OCI-LY1 (cell line): Measurements from ENCODE around the gene ARHGAP6.

Experiments
- H2AFZ ChIP-seq: fragments of 200-600 bp; sonication (generic), shearing (Covaris generic); 2 replicates; pipeline ENCODE4 v1.6.0; 2014; ENCODE audit warnings: antibody characterized with exemption, mild to moderate bottlenecking, low read length
- H3F3A ChIP-seq: fragments of 200-600 bp; sonication (generic), shearing (Covaris generic); 2 replicates; pipeline ENCODE4 v1.6.0; 2014; ENCODE audit warnings: mild to moderate bottlenecking, antibody characterized with exemption, low read length, moderate library complexity; ENCODE audit not compliant: insufficient read depth
- H3K27ac ChIP-seq: fragments of 200-600 bp; sonication (generic); 2 replicates; pipeline ENCODE4 v1.5.1; 2014; ENCODE audit warnings: low read length, mixed run types, mild to moderate bottlenecking, low read depth; ENCODE audit not compliant: poor library complexity, severe bottlenecking
- H3K27me3 ChIP-seq: fragments of 200-600 bp; sonication (generic); 2 replicates; pipeline ENCODE4 v1.6.0; 2014; ENCODE audit warnings: antibody characterized with exemption, mild to moderate bottlenecking, low read length, moderate library complexity; ENCODE audit not compliant: insufficient read depth
- H3K36me3 ChIP-seq: fragments of 200-600 bp; sonication (generic); 2 replicates; pipeline ENCODE4 v1.6.1; 2014; ENCODE audit warnings: mild to moderate bottlenecking, antibody characterized with exemption, low read length, moderate library complexity, mixed read lengths; ENCODE audit not compliant: insufficient read depth
- H3K4me1 ChIP-seq: fragments of 200-600 bp; sonication (generic); 2 replicates; pipeline ENCODE4 v1.5.1; 2014; ENCODE audit warnings: mild to moderate bottlenecking, low read length, moderate library complexity; ENCODE audit not compliant: insufficient read depth, severe bottlenecking
- H3K4me2 ChIP-seq: fragments of 200-600 bp; sonication (generic), shearing (Covaris generic); 2 replicates; pipeline ENCODE4 v1.6.1; 2014; ENCODE audit warnings: low read length
- H3K4me3 ChIP-seq: fragments of 200-600 bp; sonication (generic); 2 replicates; pipeline ENCODE4 v1.5.1; 2014; ENCODE audit warnings: low read length, low read depth, mild to moderate bottlenecking, mixed read lengths; ENCODE audit not compliant: poor library complexity, severe bottlenecking
- H3K79me2 ChIP-seq: fragments of 200-600 bp; shearing (Covaris generic); 2 replicates; pipeline ENCODE4 v1.6.1; 2016; ENCODE audit warnings: mixed run types, low read length, mixed read lengths; ENCODE audit not compliant: insufficient read depth
- H3K9ac ChIP-seq: fragments of 200-600 bp; sonication (generic), shearing (Covaris generic); 2 replicates; pipeline ENCODE4 v1.6.1; 2014; ENCODE audit warnings: mild to moderate bottlenecking, low read length, mixed read lengths
- H3K9me2 ChIP-seq: fragments of 200-600 bp; sonication (generic), shearing (Covaris generic); 2 replicates; pipeline ENCODE4 v1.6.1; 2014; ENCODE audit warnings: low read depth, mild to moderate bottlenecking, low read length, mixed read lengths
- H3K9me3 ChIP-seq: fragments of 200-600 bp; shearing (Covaris generic); 2 replicates; pipeline ENCODE4 v1.6.1; 2014; ENCODE audit warnings: low read length, mixed read lengths
- H4K20me1 ChIP-seq: fragments of 200-600 bp; sonication (generic), shearing (Covaris generic); 2 replicates; pipeline ENCODE4 v1.6.0; 2016; ENCODE audit warnings: mild to moderate bottlenecking, low read length; ENCODE audit not compliant: insufficient read depth
- EZH2 ChIP-seq: fragments of 200-600 bp; sonication (generic), shearing (Covaris generic); IDR thresholded peaks from 2 replicates; pipeline ENCODE4 v1.8.0; 2017; ENCODE audit warnings: borderline replicate concordance, mixed run types, mild to moderate bottlenecking, antibody characterized with exemption, low read length, moderate library complexity, mixed read lengths
- TF ChIP-seq, protein P1 (sequence below): fragments of 200-600 bp; sonication (generic), shearing (Covaris generic); IDR thresholded peaks from 2 replicates; pipeline ENCODE4 v1.5.1; 2017; ENCODE audit warnings: mild to moderate bottlenecking, antibody characterized with exemption, low read length, moderate library complexity, mixed read lengths

The ARHGAP6 gene

DNA sequence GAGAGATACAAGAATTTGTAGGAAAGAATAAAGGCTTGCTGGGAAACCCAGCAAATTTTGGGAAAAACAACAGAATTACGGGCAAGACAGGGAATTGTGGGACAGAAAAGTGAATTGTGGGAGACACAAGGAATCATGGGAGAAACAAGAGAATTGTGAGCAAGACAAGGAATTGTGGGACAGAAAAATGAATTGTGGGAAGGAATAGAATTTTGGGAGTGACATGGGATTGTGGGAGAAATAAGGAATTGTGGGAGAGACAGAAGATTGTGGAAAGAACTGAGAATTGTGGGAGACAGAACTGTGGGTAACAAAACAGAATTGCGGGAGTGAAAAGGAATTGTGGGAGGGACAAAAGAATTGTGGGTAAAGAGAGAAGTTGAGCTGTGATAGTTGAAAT, 555.8 kb downstream of the ARHGAP6 start:
- TF ChIP-seq, protein P1, sequence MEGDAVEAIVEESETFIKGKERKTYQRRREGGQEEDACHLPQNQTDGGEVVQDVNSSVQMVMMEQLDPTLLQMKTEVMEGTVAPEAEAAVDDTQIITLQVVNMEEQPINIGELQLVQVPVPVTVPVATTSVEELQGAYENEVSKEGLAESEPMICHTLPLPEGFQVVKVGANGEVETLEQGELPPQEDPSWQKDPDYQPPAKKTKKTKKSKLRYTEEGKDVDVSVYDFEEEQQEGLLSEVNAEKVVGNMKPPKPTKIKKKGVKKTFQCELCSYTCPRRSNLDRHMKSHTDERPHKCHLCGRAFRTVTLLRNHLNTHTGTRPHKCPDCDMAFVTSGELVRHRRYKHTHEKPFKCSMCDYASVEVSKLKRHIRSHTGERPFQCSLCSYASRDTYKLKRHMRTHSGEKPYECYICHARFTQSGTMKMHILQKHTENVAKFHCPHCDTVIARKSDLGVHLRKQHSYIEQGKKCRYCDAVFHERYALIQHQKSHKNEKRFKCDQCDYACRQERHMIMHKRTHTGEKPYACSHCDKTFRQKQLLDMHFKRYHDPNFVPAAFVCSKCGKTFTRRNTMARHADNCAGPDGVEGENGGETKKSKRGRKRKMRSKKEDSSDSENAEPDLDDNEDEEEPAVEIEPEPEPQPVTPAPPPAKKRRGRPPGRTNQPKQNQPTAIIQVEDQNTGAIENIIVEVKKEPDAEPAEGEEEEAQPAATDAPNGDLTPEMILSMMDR = no peak
- TF ChIP-seq EZH2 = no peak
- no peaks in the 10 kb centered on the region for H3K9me3 ChIP-seq
- H3F3A ChIP-seq = no peaks in the 10 kb centered on the region
- no peak overlapping the region for H3K27ac ChIP-seq
- no peaks in the 10 kb centered on the region for H3K9me2 ChIP-seq
- H2AFZ ChIP-seq = no peak overlapping the region
- no peaks in the 10 kb centered on the region for H4K20me1 ChIP-seq
- peak overlapping the region; percentile 72 for H3K4me3 ChIP-seq
- peak overlapping the region; percentile 68 for H3K4me2 ChIP-seq
- no peaks in the 10 kb centered on the region for H3K27me3 ChIP-seq
- peaks cover 12% of the 10 kb centered on the region; the same call in 1 of the 2 replicates for H3K36me3 ChIP-seq
- H3K9ac ChIP-seq = no peak overlapping the region; the same call in 1 of the 2 replicates
- H3K4me1 ChIP-seq = peaks cover 27% of the 10 kb centered on the region
- no peaks in the 10 kb centered on the region for H3K79me2 ChIP-seq

DNA sequence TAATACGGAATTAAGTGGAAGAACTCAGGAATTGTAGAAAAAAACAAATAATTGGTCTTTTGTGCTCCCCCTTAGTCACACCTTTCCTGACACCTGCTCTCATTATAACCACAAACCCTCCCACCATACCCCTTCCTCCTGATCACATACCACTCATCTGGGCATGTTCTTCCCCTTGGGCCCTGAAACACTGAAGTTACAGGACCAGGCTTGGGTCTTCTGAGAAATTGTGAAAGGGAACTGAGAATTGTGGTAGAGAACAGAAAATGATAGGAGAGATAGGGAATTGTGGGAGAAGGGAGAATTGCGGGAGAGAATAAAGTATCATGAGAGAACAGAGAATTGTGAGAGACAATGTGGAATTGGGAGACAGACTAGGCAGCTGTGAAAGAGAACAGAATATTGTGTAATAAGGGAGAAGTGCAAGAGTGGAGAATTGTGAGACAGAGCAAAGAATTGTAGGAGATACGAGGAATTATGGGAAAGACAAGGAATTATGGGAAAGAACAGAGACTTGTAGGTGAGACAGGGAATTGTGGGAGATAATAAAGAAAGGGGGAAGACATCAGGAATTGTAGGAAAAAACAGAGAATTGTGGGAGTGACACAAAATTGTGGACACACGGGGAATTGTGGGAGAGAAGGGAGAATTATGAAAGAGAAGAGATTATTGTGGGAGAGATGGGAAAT, 557.3 kb downstream of the ARHGAP6 start:
- Histone ChIP-seq H3F3A (no peaks in the 10 kb centered on the region), H3K27me3 (no peaks in the 10 kb centered on the region), H3K9ac (no peak overlapping the region), H3K4me2 (no peak overlapping the region), H3K4me1 (peaks cover 25% of the 10 kb centered on the region), H3K27ac (no peak overlapping the region), H4K20me1 (no peaks in the 10 kb centered on the region), H3K4me3 (no peak overlapping the region), H2AFZ (no peak overlapping the region), H3K36me3 (no peaks in the 10 kb centered on the region; the same call in 1 of the 2 replicates), H3K79me2 (no peaks in the 10 kb centered on the region), H3K9me3 (no peaks in the 10 kb centered on the region), H3K9me2 (no peaks in the 10 kb centered on the region)
- TF ChIP-seq EZH2 = no peak
- TF ChIP-seq, protein P1 = no peak

- Histone ChIP-seq H3K4me2 (no peak overlapping the region), H3K9me3 (no peaks in the 10 kb centered on the region), H3K9ac (no peak overlapping the region), H3F3A (no peaks in the 10 kb centered on the region), H3K4me1 (peaks cover 3% of the 10 kb centered on the region), H3K27ac (no peak overlapping the region), H2AFZ (no peak overlapping the region), H3K9me2 (no peaks in the 10 kb centered on the region), H4K20me1 (no peaks in the 10 kb centered on the region), H3K79me2 (no peaks in the 10 kb centered on the region), H3K27me3 (no peaks in the 10 kb centered on the region), H3K4me3 (no peak overlapping the region), H3K36me3 (no peaks in the 10 kb centered on the region)
- TF ChIP-seq, protein P1 = no peak
- no peak for TF ChIP-seq EZH2
Measured at GRCh38 chrX:11105080-11105479, 560.6 kb downstream of the ARHGAP6 start.
